Vagina (tissue), 2 donors: ENCODE measurements around the gene SENP5. TPM values are rescaled to one million over a fixed set of nuclear protein-coding genes. Genes with fewer than 3 reads are reported as not detected.

Experiments
- DNase-seq, 2 donors: peaks; one replicate each; pipeline ENCODE4 v3.0.0-alpha.2; 2017; ENCODE audit errors: extremely low spot score in 2 of 2
- H3K27ac ChIP-seq: fragments of 200-600 bp; sonication (generic); one replicate; pipeline ENCODE4 v1.5.1; 2019
- H3K27me3 ChIP-seq: fragments of 200-600 bp; sonication (generic); one replicate; pipeline ENCODE4 v1.5.1; 2019
- H3K36me3 ChIP-seq, 2 donors: fragments of 200-600 bp; sonication (generic); one replicate each; pipeline ENCODE4 v1.5.1; 2017 to 2019
- H3K4me1 ChIP-seq: fragments of 200-600 bp; sonication (generic); one replicate; pipeline ENCODE4 v1.5.1; 2019
- H3K4me3 ChIP-seq, 2 donors: fragments of 200-600 bp; sonication (generic); 1 replicate in 1 of 2; 2 replicates in 1 of 2; pipeline ENCODE4 v1.5.1; 2016 to 2019
- H3K9me3 ChIP-seq: fragments of 200-600 bp; sonication (generic); one replicate; pipeline ENCODE4 v1.5.1; 2019
- CTCF ChIP-seq, 3 experiments: fragments of 450-650 bp in 2 of 3; fragments of 200-600 bp in 1 of 3; sonication (generic) in 1 of 3; IDR thresholded peaks; one replicate each; pipeline ENCODE4 v1.5.1; 2017 to 2019; ENCODE audit warnings: antibody characterized with exemption in 3 of 3, mild to moderate bottlenecking in 2 of 3, moderate library complexity in 2 of 3
- POLR2A ChIP-seq, 2 donors: fragments of 450-650 bp; IDR thresholded peaks; one replicate each; pipeline ENCODE4 v1.6.1; 2017; ENCODE audit warnings: antibody characterized with exemption in 2 of 2, mild to moderate bottlenecking in 2 of 2, moderate library complexity in 2 of 2
- POLR2AphosphoS5 ChIP-seq, 2 donors: sonication (generic); formaldehyde crosslinking; IDR thresholded peaks; one replicate each; pipeline ENCODE4 v1.9.0; 2017; ENCODE audit warnings: antibody characterized with exemption in 2 of 2, mild to moderate bottlenecking in 2 of 2, low read depth in 1 of 2; ENCODE audit not compliant: insufficient read depth in 1 of 2
- intact Hi-C: fragments of 100-400 bp; cut with DNase I; formaldehyde crosslinking; loops from one replicate; pipeline ENCODE4 v1.15.1; 2023
- total RNA-seq: library from RNA; depleted of rRNA; stranded (reverse); fragments of >200 nt; gene quantifications from one replicate; pipeline ENCODE4 v1.2.3, GENCODE V29; 2016

SENP5 gene
- total RNA-seq, 1 donor from 2014 or later: 50.6 TPM

GRCh38 chr3:196969134-196969659 lies 101.5 kb downstream of the SENP5 start:
- Histone ChIP-seq H3K4me1 (peaks cover 17% of the 10 kb centered on the region), H3K4me3 (peak overlapping the region; percentile 90 to 98), H3K27me3 (no peaks in the 10 kb centered on the region), H3K36me3 (no peaks in the 10 kb centered on the region), H3K27ac (peak overlapping the region; percentile 78), H3K9me3 (no peaks in the 10 kb centered on the region)
- no peak for TF ChIP-seq POLR2A (IDR thresholded peaks at IDR 0.05)
- no peak for TF ChIP-seq CTCF (IDR thresholded peaks at IDR 0.05)
- no peak for TF ChIP-seq POLR2AphosphoS5 (IDR thresholded peaks at IDR 0.05; ENCODE audit: insufficient read depth in 1 of 2, low read depth in 1 of 2)
- DNase-seq: no peak
- intact Hi-C loops: loop anchor here (10.0 kb wide), 1 partner anchor 134 kb away; no protein-coding TSS in a partner anchor

GRCh38 chr3:196969660-196970546 lies 102.2 kb downstream of the SENP5 start:
- peaks cover 17% of the 10 kb centered on the region for H3K4me1 ChIP-seq
- TF ChIP-seq POLR2A (IDR thresholded peaks at IDR 0.05) (no peak), POLR2AphosphoS5 (IDR thresholded peaks at IDR 0.05; ENCODE audit: insufficient read depth in 1 of 2, low read depth in 1 of 2) (no peak), CTCF (IDR thresholded peaks at IDR 0.05) (peak; percentile 27 to 90 (median 56))
- intact Hi-C loops: loop anchor here (10.0 kb wide), 1 partner anchor 135 kb away; no protein-coding TSS in a partner anchor
- H3K4me3 ChIP-seq: peak overlapping the region; percentile 90 to 98
- H3K27me3 ChIP-seq: no peaks in the 10 kb centered on the region
- DNase-seq: no peak
- H3K27ac ChIP-seq: peak overlapping the region; percentile 78
- no peaks in the 10 kb centered on the region for H3K9me3 ChIP-seq
- H3K36me3 ChIP-seq: no peaks in the 10 kb centered on the region

GRCh38 chr3:196970547-196971093 lies 102.9 kb downstream of the SENP5 start:
- intact Hi-C loops: no loop called here
- H3K36me3 ChIP-seq: no peaks in the 10 kb centered on the region
- H3K4me3 ChIP-seq: no peak overlapping the region
- no peak for DNase-seq
- H3K27me3 ChIP-seq: no peaks in the 10 kb centered on the region
- H3K9me3 ChIP-seq: no peaks in the 10 kb centered on the region
- no peak overlapping the region for H3K27ac ChIP-seq
- TF ChIP-seq POLR2AphosphoS5 (IDR thresholded peaks at IDR 0.05; ENCODE audit: insufficient read depth in 1 of 2, low read depth in 1 of 2): no peak
- TF ChIP-seq CTCF (IDR thresholded peaks at IDR 0.05): no peak
- TF ChIP-seq POLR2A (IDR thresholded peaks at IDR 0.05): no peak
- peaks cover 17% of the 10 kb centered on the region for H3K4me1 ChIP-seq

GRCh38 chr3:196971094-196971698 lies 103.5 kb downstream of the SENP5 start:
- Histone ChIP-seq H3K9me3 (no peaks in the 10 kb centered on the region), H3K27ac (no peak overlapping the region), H3K4me1 (peaks cover 17% of the 10 kb centered on the region), H3K27me3 (no peaks in the 10 kb centered on the region), H3K36me3 (no peaks in the 10 kb centered on the region), H3K4me3 (no peak overlapping the region)
- DNase-seq: peak in 1 of 2 donors; percentile 74
- intact Hi-C loops: no loop called here
- TF ChIP-seq POLR2AphosphoS5 (IDR thresholded peaks at IDR 0.05; ENCODE audit: insufficient read depth in 1 of 2, low read depth in 1 of 2) (no peak), CTCF (IDR thresholded peaks at IDR 0.05) (no peak), POLR2A (IDR thresholded peaks at IDR 0.05) (no peak)
